GM18861 (cell line): ENCODE measurements around the gene SLC12A9.

Source experiments
- ATAC-seq: cut with Tn5 transposase; IDR thresholded peaks from one replicate; pipeline ENCODE4 v1.9.1; 2021; ENCODE audit not compliant: unreplicated experiment

SLC12A9 gene

GRCh38 chr7:100882201-100882600 is 29.7 kb downstream of the SLC12A9 start:
- no peak for ATAC-seq

- no peak for ATAC-seq
These were observed 30.4 kb downstream of the SLC12A9 start for GRCh38 chr7:100882785-100883526.

- ATAC-seq: no peak
These were observed 32.4 kb downstream of the SLC12A9 start for GRCh38 chr7:100884736-100885439.

- ATAC-seq: no peak
These were observed 33.1 kb downstream of the SLC12A9 start for GRCh38 chr7:100885440-100886141.

- ATAC-seq: no peak
These were observed 33.8 kb downstream of the SLC12A9 start for GRCh38 chr7:100886142-100886935.

GRCh38 chr7:100886936-100887515 is 34.5 kb downstream of the SLC12A9 start:
- no peak for ATAC-seq

GRCh38 chr7:100887516-100888290 is 35.2 kb downstream of the SLC12A9 start:
- ATAC-seq: peak; percentile 42

- no peak for ATAC-seq
These were observed 35.9 kb downstream of the SLC12A9 start for GRCh38 chr7:100888291-100888987.

- peak; percentile 22 for ATAC-seq
These were observed 36.7 kb downstream of the SLC12A9 start, which contains the start of gene UFSP1 for GRCh38 chr7:100888988-100889750. TSS of gene UFSP1 (minus strand) at chr7:100889715. CDS start at chr7:100889271, 444 bp downstream.

GRCh38 chr7:100890653-100891567 is 38.4 kb downstream of the SLC12A9 start:
- ATAC-seq: no peak

GRCh38 chr7:100891568-100892247 is 39.2 kb downstream of the SLC12A9 start:
- ATAC-seq: no peak

- no peak for ATAC-seq
These were observed 40.1 kb downstream of the SLC12A9 start for GRCh38 chr7:100892364-100893317.

- ATAC-seq: no peak
These were observed 40.9 kb downstream of the SLC12A9 start for GRCh38 chr7:100893318-100893895.

GRCh38 chr7:100893910-100894721 is 41.6 kb downstream of the SLC12A9 start:
- no peak for ATAC-seq
